Measurements from ENCODE around the gene RNU6-7. TPM values are rescaled to one million over a fixed set of nuclear protein-coding genes. Genes with fewer than 3 reads are reported as not detected.

The RNU6-7 gene
- total RNA-seq, 2 donors from 2014 or later, result not detected

DNA sequence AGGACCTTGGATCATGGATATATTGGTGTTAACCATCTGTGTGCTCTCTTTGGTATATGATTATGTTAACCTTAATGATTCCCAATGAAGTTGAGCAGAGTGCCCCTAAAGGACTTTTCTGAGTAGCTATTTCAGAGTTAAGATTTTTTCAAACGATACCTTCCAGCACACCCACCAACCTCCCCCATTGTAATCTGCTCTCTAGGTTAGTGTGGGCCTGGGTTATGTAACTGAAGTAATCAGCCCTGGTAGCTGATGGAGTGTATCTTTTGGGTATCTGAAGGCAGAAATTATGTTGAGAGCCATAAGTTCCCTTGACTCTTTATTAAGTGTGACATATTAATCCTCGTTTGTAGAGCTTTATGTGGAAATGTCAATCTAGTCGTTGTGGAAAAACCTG, 48.8 kb downstream of the RNU6-7 start:
- H3K4me3 ChIP-seq, result no peak overlapping the region
- no peaks in the 10 kb centered on the region for H3K9me3 ChIP-seq
- ATAC-seq (ENCODE audit: insufficient number of reproducible peaks, low FRiP score, low read depth), result no peak
- H3K27me3 ChIP-seq (replicated peaks; ENCODE audit: insufficient read depth), result no peaks in the 10 kb centered on the region
- H3K36me3 ChIP-seq, result no peaks in the 10 kb centered on the region
- no peak overlapping the region for H3K27ac ChIP-seq
- H3K4me1 ChIP-seq (ENCODE audit: control insufficient read depth in 1 of 2, low read depth in 2 of 2), result peaks cover 0 to 7% of the 10 kb centered on the region in 2 donors
- TF ChIP-seq, protein P1, sequence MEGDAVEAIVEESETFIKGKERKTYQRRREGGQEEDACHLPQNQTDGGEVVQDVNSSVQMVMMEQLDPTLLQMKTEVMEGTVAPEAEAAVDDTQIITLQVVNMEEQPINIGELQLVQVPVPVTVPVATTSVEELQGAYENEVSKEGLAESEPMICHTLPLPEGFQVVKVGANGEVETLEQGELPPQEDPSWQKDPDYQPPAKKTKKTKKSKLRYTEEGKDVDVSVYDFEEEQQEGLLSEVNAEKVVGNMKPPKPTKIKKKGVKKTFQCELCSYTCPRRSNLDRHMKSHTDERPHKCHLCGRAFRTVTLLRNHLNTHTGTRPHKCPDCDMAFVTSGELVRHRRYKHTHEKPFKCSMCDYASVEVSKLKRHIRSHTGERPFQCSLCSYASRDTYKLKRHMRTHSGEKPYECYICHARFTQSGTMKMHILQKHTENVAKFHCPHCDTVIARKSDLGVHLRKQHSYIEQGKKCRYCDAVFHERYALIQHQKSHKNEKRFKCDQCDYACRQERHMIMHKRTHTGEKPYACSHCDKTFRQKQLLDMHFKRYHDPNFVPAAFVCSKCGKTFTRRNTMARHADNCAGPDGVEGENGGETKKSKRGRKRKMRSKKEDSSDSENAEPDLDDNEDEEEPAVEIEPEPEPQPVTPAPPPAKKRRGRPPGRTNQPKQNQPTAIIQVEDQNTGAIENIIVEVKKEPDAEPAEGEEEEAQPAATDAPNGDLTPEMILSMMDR (IDR thresholded peaks at IDR 0.05), result no peak
- DNase-seq (ENCODE audit: low spot score), result no peak

DNA sequence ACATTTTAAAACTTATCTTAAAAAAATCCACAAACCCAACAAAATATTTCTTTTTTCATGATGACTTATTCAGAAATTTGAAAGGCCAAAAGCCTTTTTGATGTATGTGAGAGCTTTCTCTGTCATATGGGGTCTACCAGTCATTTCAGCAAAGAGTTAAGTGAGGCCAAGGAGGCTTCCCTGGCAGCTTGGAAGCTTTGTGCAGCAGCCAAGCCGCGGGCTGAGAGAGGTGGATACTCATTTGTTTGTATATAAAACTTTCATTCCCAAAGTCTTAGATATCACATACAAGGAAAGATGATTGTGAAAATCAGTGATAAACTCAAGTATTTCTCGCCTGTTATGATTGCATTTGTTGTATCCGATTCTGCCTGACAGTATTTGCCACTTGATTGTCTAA, 49.7 kb downstream of the RNU6-7 start:
- no peaks in the 10 kb centered on the region for H3K9me3 ChIP-seq
- ATAC-seq (ENCODE audit: insufficient number of reproducible peaks, low FRiP score, low read depth), result no peak
- no peaks in the 10 kb centered on the region for H3K36me3 ChIP-seq
- TF ChIP-seq, protein P1 (IDR thresholded peaks at IDR 0.05), result no peak
- H3K4me1 ChIP-seq (ENCODE audit: control insufficient read depth in 1 of 2, low read depth in 2 of 2), result peaks cover 0 to 10% of the 10 kb centered on the region in 2 donors
- no peak overlapping the region for H3K27ac ChIP-seq
- no peak overlapping the region for H3K4me3 ChIP-seq
- H3K27me3 ChIP-seq (replicated peaks; ENCODE audit: insufficient read depth), result no peaks in the 10 kb centered on the region
- DNase-seq (ENCODE audit: low spot score), result no peak

Other genes with a start within 250 kb of the RNU6-7 start
- gene ARHGAP5, start 124.7 kb upstream of the RNU6-7 start, total RNA-seq, result 10 to 100 TPM; 77.7 to 93.3 TPM
- not detected for gene RNU6-8, start 1.2 kb downstream of the RNU6-7 start, total RNA-seq
- 100 to 1,000 TPM in 1 of 2 donors, 10 to 100 TPM in 1; 78.9 to 104 TPM for gene AKAP6, start 127.3 kb downstream of the RNU6-7 start, total RNA-seq